ENCODE measurements around the gene ANKS1A.
A peak's percentile ranks its signal among the peaks of the same experiment; 100 is the strongest.
"Not testable (repeated sequence)": the region's sequence is repeated elsewhere in the genome, so short reads cannot be mapped to it uniquely, and the experiment has no call there.

ANKS1A gene

DNA sequence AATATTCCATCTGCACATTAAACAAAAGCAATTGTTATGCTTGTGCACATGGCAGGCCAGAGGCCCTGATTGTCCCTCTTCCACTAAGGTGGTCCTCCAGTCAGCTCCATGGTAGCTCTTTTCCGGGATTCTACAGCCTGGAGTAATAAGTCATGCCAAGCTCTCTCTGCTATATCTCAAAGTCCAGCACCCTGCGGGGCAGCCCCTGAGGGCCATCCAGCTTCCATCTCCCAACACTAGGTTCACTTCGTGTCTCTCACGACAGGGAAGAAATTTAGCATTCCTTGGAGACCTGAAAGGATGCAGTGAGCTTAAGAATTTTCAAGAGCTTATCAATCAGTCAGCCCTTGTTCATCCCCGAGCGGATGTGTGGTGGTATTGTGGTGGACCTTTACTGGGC lies 112.3 kb downstream of the ANKS1A start:
- not testable (repeated sequence) for DNase-seq

DNA sequence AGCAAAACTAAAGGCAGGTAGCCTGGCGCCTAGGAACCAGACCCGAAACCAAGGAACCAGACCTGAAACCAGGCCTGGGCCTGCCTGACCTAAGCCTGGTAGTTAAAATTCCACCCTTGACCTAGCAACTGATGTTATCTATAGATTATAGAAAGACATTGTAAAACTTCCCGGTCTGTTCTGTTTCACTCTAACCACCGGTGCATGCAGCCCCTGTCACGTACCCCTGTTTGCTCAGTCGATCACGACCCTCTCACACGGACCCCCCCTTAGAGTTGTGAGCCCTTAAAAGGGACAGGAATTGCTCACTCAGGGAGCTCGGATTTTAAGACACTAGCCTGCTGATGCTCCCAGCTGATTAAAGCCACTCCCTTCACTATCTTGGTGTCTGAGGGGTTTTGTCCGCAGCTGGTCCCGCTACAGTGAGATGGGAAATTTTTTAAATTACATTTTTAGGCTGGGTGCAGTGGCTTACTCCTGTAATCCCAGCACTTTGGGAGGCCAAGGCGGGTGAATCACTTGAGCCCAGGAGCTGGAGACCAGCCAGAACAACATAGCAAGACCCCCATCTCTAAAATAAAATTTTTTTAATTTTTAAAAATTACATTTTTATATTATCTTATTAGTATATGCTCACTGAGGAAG lies 115.0 kb downstream of the ANKS1A start:
- DNase-seq: not testable (repeated sequence)

DNA sequence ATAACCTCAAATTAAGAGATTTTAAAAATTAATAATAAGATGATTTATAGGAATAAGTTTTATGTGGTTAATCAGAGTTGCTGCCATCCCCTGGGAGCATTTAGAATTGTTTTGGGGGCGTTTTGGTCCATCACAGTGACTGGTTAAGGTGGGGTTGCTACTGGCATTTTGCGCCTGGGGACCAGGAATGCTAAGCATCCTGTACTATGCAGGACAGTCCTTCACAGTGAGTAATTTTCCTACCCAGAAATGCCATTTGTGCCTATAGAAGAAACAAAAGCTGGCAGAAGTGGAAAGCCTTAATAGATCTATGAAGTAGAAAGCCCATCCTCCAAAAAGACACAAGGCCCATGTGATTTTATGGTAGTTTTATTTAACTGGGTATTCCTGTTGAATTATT lies 118.0 kb downstream of the ANKS1A start:
- no peak for DNase-seq

DNA sequence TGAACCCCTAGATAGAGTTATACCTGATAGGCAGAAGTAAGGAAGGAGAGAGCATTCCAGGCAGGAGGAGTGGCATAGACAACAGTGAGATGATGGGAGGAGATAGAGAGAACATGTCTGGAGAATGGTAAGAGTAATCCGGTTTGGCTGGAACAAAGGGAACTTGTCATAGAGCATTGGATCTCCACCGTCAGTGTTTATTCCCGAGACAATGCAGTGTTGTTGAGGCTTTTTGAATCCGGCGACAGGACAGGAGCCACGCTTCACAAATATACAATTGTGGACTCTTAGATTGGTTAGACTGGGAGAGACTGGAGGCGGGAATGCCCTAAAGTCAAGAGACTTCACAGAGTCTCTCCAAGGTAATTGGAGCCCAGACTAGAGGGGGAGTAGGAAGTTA lies 119.8 kb downstream of the ANKS1A start:
- no peak for DNase-seq

DNA sequence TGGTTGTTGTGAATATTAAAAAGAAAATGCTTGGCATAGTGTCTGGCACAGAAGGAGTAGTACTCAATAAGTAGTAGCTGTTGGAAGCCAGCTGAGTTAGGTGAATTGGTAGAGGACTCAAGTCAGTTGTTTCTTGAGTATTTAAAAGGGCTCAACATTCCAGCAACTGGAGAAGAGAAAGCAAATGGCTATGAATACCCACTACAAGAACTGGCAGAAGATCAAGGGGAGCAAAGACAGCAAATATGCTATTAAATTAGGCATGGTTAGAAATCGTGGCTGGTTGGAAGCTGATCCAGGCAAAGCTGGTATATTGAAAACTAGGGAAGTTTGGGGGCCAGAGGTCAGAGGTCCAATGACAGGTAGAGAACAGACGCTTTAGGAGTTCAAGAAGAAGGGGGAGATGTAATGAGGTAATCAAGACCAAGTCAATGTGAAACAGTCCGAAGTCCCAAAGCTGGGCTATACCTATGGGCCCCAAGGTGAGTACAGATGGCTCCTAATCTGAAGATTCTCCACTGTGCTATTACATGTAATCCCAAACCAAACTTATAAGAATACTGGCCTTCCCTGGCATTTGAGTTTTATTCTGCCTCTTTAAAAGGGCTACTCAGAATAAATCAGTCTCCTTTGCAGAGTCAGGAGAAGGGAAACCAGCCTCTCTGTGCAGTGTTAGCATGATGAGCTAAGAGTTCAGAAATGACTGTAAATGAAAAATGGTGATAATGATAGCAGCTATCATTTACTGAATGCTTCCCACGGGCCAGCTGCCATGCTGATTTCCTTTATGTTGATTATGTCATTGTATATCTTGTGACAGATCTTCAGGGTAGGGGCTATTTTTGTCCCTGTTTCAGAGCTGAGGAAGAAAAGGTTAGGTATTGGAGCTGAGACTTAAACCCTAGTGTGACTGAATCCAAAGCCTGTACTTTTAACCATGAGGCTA lies 122.3 kb downstream of the ANKS1A start:
- DNase-seq: peak in 1 of 5 experiments; percentile 72

DNA sequence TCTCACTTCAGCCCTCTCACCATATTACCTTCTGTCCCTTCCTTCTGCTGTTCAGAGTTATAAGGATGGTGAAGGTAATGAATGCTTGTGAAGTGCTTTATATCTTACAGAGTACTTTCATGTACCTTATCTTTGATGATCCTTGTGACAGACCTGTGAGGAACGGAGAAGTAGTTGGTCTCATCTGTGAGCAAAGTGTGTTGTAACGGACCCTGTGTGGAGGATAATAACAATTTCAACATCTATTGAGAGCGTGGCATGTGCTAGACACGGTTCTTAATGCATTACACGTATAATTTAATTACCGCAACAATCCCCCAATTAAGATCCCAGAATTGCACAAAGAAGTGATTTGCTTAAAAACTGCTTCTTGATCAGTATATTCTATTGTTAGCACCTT lies 124.6 kb downstream of the ANKS1A start:
- DNase-seq: no peak

DNA sequence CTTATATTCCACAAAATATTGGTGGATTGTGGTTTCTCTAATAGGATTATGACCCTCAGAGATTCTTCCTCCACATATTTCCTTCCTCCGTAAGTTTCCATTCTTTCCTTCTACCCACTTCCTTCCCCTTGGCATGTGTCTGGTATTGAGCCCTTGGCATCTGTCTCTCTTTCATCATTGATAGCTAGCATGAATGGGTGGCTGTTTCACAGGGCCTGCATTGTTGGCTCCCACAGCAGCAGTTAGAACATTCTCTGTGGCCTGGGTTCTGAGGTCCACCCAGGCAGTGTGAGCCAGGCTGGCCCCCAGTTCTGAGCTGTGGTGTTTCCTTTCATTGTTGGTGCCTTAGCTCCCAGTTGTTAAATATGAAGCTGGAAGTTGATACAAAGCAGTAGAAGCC lies 125.3 kb downstream of the ANKS1A start:
- no peak for DNase-seq

DNA sequence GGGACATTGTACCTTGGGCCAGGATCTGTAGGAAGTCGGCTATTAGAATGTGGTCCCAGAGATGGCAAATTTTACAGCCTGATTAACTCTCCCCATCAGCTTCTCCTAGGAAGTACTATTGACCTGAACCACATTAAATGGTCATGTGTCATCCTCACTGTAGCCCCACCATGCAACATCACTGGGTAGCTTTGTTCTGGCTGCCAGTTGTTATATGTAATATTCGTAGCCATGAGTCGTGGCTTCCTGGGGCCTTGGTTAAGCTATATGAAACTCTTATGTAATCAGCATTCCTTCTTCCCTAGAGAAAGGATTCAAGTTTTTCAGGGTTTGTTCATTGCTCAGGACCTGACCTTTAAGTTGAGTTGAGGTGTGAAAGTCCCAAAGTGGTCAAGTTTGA lies 125.7 kb downstream of the ANKS1A start:
- no peak for DNase-seq

DNA sequence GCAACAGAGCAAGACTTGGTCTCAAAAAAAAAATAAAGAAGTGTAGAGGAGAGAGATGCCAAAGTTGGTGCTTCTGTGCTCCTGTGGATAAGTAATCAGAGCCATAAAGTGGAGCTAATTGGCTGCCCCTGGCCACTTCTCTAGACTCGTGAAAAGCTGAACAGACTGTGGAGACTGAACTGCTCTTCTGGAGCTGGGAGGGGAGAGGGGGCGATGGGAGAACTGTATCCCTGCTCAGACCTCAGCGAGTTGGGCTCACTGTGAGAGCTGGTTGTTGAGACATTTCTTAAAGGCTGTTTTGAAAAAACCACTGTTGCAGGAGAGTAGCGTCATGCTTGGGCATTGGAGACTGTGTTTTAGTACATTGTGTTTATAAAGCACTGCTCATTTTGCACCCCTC lies 126.4 kb downstream of the ANKS1A start:
- DNase-seq: no peak

DNA sequence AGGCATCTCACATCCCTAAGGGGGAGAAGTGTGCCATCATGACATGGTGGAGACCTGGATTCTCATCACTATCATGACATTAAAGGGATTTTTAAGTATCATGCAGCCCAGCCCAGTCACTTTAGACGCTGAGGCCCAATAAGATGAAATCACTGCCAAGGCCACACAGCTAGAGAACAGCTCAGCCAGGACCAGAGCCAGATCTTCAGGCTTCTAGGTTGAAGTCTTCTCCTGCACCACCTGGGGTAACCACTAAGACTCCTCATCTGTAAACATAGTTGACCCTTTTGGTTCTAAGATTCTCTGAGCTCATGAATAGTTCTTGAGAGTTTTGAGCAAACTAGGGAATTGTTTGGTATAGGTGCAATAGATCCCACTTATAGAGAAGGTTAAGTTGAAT lies 126.9 kb downstream of the ANKS1A start:
- DNase-seq: no peak

DNA sequence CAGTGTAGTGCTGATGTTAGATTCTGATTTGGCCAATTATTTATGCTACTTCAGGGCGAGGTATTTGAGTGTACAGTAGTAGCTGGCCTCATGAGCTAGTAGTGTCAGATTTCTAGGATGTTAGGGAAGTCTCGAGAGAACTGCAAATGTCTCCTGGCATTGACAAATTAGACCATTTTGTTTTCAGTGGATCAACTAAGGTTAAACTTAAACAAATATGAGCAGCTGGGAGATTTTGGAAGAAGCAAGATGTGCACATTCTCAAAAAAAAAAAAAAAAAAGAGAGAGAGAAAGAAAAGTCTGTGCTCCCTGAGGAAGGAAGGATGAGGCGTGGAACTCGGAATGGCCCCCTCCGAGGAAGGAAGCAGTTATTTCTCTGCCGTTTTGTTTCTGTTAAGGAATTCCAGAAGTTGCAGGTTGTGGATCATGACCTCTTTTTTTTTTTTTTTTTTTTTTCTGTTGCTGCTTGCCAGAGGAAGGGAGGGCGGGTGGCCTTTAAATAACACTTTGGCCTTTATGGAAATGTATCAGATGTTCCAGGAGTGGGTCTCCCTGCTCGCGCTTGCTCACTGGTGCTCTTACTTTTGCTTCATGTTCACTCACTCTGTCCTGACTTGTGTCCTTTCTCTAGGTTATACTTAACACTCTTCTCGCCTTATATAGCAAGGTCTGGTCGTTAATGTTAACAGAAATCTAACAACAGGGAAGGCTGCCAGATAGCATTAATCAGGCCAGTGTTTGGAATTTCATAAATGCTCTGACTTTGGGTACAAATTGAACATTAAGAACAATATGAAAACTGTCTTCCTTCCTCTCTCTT lies 127.7 kb downstream of the ANKS1A start:
- DNase-seq: no peak

DNA sequence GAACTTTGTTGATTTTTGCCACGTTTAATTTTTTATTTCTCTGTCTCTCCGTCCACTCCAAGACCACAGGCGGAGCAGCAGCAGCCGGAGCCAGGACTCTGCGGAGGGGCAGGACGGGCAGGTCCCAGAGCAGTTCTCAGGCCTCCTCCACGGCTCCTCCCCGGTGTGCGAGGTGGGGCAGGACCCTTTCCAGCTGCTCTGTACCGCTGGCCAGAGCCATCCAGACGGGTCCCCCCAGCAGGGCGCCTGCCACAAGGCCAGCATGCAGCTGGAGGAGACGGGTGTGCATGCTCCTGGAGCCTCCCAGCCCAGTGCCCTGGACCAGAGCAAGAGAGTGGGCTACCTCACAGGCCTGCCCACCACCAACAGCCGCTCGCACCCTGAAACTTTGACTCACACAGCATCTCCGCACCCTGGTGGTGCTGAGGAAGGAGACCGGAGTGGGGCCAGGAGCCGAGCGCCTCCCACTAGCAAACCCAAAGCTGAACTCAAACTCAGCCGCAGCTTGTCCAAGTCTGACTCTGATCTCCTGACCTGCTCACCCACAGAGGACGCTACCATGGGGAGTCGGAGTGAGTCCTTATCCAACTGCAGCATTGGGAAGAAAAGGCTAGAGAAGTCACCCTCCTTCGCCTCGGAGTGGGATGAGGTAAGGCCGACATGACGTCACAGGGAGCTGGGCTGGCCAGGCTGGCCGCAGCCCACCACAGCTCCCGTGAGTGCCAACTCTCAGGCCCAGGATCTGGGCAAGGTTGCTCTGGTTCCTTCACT lies 128.5 kb downstream of the ANKS1A start:
- no peak for DNase-seq

DNA sequence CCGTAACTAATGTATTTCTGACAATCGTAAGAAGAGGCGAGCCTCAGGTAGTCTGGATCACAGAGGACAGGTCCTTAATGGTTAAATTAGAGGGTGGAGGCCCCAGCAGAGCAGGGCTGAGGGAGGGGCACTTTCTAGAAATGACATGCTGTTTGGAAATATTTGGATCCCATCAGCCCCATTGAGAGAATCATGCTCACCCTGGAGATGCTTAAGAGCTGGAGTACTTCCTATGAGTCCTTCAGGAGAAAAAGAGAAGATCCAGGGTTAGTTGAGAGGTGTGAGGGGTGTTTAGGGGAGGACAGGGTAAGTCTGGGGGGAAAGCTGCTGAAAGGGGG lies 129.1 kb downstream of the ANKS1A start:
- DNase-seq: no peak

DNA sequence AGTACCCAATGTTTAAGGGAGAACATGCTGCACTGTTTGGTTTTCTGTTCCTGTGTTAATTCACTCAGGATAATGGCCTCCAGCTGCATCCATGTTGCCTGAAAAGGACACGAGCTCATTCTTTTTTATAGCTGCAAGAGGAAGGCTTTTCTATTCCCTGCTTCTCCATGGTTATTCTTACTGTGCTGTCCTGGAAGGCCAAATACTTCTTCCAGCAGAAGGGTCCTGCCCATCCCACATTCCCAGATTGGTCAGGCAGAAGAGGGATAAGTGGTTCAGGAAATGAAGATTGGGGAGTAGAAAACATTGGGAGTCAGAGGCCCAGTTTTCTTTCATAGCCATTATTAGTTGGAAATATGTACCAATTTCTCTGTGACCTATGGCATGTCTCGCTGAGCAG lies 129.7 kb downstream of the ANKS1A start:
- no peak for DNase-seq

DNA sequence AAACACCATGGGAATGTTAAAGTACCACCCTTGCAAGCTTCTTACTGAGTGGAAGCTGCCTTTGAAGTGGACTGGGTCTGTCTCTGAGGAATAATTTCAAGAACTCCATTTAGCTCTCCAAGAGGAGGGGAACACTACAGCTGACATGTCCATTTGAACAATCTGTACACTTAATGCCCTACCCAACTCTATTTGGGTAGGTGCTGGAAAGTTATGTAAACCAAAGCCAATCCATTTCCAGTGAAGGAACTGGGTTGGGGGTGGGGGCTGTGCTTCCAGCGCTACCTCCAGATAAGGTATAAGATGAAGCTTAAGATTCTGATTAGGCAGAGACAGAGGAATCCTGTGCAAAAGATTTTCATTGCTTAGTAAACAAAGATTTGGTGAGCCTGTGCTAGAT lies 130.1 kb downstream of the ANKS1A start:
- no peak for DNase-seq

DNA sequence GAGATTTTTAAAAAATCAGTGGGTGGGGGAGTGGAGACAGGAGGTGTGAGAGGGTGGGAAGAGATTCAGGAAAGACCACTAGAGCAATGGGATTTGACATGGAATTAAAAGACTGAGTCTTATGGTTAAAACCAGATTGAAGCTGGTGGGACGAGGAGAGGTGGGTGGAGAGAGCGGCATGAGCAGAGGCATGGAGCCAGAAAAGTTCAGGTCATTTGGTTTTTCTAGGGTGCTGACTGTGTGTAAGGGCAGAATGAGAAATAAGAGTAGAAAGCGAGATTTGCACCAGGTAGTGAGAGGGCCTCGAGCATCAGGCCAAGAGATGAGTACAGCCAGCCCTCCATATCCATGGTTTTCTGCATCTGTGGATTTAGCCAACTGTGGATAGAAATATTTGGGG lies 130.8 kb downstream of the ANKS1A start:
- no peak for DNase-seq

DNA sequence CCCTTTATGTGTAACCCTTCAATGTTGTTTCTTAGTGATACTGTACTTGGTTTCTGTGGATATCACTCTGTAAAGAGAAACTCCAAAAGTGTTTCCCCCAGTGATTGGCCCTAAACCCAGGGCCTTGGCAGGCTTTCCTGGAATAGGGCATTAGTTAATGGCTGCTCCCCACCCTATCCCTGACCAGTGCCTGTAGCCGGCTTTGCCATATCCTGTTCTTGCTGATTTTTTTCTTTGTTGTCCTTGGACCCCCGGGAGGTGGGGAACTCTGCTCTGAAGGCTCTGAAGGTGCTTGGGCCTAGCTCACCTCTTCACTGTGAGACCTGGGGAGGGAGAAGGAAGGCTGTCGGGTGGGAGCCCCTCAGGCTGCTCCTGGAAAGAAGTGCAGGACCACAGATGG lies 131.9 kb downstream of the ANKS1A start:
- no peak for DNase-seq

DNA sequence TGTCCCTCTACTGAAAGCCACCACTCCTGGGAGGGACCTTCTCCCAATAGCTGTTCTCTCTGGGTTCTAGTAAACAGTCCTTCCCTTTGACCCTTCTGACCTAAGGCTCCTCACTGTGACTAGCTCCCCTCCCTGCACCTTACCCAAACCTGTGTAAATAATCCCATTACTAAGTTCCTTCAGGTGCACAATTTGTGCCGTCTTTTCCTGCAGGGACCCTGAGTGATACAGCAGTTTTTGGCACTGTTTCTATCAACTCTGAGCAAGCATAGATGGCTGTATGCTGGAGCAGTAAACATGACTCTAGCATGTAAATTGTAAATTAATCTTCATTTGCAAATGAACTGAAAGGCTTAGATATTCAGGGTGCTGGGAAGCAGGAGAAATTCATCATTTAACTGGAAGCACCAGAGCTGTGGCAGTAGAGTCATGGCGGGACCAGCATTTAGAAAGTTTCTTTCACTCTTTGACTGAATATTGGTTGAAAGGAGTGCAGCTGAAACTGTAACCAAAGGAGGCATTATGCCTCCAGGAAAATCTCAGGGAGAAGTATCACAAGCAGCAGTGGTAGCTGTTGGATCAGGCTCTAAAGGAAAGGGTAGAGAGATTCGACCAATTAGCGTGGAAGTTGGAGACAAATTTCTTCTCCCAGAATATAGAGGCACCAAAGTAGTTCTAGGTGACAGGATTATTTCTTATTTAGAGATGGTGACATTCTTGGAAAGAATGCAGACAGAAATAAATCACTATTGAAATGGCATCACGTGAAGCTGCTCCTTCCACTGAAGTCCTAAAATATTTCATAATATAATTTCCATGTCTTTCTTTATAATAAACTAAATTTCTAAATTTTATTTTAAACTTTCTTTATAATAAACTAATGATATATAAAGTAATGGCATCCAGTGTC lies 134.3 kb downstream of the ANKS1A start:
- no peak for DNase-seq

DNA sequence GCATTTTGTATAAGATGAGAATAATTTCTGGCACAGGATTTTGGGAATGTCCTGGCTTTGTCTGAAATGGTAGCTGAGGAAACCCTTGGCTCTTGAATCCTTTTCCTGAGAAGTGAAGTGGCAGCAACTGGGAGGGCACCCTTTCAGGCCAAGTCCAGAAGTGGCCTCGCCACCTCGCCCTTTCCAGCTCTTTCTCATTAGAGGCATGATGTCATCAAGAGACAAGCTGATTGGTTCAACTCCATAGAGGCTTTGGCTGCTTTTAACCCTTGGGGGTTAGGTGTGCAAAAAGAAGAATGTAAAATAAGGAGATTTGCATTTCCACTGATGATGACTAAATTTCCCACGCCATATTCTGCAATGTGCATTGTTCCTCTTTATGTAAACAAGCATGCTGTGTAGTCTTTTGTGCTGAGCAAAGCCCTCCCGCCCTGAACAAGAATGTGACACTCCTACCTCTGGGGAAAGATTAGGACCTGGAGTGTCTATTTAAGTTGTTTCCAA lies 135.5 kb downstream of the ANKS1A start:
- DNase-seq: no peak

DNA sequence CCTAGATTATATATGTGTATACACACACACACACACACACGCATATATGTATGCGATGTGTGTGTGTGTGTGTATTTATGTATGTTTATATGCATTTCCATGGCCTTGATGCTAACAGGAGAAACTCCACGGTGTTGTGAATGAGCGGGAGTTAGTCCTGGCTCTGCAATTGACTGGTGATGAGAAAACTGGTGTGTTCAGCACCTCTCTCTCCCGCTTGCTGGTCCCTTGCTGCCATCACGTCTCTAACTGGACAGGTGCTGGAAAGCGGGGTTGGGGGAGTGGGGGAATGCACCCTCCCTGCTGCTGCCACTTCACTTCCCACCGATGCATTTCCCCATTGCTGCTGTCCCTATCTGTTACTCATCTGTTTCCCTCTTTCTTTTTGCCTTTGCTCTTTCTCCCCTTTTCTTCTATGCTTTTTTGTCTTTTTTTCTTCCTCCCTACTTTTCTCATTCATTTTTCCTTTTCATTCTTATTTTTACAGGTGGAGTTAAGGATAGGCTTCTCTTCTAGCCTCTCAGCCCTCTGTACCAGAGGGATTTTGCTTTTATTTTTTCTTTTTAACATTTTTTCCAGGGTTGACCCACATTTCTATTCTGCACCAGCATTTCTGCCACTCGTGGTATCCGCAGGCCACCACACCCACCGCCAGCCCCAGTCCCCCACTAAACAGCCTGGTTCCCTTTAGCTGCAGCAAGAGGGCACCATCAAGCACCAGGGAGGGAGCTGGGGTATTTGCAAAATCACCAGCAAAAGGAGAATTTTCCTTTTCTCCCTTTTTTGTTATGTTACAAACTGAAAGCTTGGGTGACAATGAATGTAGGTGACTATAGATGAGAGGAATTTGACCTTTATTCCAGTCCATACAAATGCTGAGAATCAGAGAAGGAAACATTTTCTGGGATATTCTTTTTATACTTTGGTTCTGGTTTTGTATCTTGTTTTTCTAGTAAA lies 136.5 kb downstream of the ANKS1A start:
- no peak for DNase-seq
